ENCODE measurements around the gene SSTR1.

The SSTR1 gene

DNA sequence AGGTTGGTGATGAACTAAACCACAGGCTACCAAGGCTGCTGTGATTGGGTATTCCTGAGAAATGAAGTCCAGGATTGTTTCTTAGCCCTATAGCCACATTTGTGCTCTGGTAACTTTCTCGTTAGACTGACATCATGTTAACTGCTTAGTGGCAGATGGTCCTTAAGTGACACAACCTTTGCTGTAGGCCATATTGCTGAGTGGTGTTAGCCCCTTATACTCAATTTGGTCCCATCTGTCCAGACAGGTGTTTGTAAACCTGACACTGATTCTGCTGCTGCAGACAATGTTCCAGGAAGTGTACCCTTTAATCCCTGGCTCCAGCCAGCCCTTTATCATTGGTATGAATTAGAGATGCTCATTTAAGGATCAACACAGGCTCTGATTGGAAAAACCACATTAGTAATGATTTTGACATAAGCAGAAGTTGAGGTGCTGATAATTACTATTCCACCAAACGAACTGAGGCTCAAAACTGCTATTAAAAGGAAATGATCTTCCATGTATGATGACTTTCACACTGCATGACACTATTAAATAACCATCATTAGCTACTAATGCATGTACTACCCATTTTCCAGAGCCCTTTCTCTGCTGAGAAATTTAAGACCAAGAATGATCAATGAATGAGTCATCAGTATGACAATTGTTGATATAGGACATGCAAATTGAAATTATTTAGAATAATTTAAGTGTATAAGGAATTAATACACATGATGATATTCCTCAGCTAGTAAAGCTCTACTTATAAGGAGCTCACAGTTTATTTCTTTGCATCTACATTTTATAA, 3.6 kb upstream of the SSTR1 start:
- peak; percentile 70 for DNase-seq

DNA sequence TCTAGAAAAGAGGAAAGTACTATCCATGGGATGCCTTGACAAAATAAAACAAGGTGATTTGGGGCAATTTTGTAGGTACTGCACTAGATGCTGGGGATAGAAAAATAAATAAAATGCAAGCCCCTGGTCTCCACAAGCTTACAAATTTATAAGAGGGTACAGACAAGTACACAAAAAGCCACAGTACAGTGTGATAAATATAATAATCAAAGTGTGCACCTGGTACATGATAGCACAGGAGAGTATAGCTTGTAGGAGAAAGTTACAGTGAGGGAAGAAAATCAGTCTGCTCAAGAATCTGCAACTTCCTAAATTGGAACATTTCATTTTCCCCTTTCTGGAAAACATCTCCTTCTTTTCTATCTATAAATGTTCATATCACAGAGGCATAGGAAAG, 3.0 kb upstream of the SSTR1 start:
- DNase-seq, result no peak

- no peak for DNase-seq
These were observed 2.4 kb upstream of the SSTR1 start for GRCh38 chr14:38205119-38205813.

- DNase-seq, result no peak
These were observed 1.6 kb upstream of the SSTR1 start for GRCh38 chr14:38205949-38206665.

DNA sequence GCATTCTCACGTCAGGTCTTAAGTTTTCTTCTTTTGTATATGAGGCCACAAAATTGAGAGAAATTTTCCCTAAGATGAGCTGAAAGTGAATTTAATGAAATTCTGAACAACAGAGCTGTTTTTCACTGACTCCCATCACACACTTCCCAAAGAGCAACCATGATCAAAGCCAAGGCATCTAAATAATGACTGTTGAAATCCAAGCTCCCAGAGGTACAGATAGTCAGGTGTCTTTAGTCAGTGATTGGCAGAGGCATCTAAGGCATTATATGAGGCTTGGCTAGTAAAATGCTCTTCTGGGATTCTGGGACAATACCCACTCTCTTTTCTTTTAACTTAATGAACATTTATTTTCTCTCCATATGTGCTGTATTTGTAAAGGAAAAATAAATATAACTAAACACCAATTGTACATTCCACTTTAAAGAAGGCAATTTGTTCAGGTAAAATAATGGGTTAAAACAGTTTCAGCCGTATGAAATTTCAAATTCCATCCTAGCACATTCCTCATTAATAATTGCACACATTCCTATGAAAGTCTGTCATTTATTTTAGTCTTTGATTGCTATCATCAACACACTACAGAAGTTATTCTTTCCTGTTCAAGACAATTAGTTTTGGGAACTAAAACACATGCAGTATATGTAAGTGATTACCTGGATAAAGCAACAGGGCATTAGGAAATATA, 871 bp upstream of the SSTR1 start:
- DNase-seq, result no peak

DNA sequence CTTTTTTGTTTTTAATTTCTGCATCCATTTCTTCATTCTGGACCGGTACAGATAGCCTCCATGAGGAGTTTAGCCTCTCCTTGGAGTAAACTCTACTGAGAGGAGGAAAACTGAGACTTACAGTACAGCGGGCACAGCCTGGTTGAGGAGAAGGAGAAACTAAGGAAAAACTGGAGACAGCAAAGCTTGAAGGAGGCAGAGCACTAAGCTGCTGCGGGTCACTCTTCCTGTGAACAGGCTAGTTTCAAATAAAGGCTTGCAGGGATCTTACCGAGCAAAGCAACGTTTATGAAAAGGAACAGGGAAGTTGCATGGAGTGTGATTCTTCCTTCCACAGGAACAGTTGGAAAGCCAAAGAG, 348 bp upstream of the SSTR1 start:
- DNase-seq, result no peak

DNA sequence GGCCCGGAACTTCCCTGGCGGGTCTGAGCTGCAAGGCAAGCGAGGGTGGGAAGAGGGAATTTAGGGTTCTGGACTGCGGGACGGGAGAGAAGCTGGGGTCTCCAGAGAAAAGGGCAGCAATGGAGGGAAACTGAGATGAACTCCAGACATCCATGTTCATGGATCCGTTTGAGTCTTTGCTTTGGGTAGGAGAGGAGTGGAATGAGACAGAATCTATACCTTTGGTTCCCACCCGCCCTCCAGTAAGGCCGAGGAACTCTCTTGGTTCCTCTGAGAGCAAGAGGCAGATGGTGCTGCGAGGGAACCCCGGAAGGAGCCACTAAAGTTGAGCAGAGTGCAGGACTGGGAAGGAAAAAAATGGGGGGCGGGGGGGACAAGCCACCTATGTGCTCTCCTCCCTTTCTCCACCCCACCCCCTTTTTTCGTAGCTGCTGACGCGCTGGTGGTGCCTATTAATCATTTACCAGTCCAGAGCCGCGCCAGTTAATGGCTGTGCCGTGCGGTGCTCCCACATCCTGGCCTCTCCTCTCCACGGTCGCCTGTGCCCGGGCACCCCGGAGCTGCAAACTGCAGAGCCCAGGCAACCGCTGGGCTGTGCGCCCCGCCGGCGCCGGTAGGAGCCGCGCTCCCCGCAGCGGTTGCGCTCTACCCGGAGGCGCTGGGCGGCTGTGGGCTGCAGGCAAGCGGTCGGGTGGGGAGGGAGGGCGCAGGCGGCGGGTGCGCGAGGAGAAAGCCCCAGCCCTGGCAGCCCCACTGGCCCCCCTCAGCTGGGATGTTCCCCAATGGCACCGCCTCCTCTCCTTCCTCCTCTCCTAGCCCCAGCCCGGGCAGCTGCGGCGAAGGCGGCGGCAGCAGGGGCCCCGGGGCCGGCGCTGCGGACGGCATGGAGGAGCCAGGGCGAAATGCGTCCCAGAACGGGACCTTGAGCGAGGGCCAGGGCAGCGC, 1.2 kb downstream of the SSTR1 start:
- peak; percentile 66 for DNase-seq

DNA sequence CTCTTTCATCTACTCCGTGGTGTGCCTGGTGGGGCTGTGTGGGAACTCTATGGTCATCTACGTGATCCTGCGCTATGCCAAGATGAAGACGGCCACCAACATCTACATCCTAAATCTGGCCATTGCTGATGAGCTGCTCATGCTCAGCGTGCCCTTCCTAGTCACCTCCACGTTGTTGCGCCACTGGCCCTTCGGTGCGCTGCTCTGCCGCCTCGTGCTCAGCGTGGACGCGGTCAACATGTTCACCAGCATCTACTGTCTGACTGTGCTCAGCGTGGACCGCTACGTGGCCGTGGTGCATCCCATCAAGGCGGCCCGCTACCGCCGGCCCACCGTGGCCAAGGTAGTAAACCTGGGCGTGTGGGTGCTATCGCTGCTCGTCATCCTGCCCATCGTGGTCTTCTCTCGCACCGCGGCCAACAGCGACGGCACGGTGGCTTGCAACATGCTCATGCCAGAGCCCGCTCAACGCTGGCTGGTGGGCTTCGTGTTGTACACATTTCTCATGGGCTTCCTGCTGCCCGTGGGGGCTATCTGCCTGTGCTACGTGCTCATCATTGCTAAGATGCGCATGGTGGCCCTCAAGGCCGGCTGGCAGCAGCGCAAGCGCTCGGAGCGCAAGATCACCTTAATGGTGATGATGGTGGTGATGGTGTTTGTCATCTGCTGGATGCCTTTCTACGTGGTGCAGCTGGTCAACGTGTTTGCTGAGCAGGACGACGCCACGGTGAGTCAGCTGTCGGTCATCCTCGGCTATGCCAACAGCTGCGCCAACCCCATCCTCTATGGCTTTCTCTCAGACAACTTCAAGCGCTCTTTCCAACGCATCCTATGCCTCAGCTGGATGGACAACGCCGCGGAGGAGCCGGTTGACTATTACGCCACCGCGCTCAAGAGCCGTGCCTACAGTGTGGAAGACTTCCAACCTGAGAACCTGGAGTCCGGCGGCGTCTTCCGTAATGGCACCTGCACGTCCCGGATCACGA, 2.2 kb downstream of the SSTR1 start:
- no peak for DNase-seq

- DNase-seq, result no peak
These were observed 3.0 kb downstream of the SSTR1 start for GRCh38 chr14:38210587-38211216.

GRCh38 chr14:38211255-38211735, 3.6 kb downstream of the SSTR1 start:
- no peak for DNase-seq

GRCh38 chr14:38212111-38212510, 4.4 kb downstream of the SSTR1 start:
- no peak for DNase-seq

GRCh38 chr14:38213001-38213400, 5.3 kb downstream of the SSTR1 start:
- DNase-seq, result no peak

GRCh38 chr14:38217553-38217952, 9.8 kb downstream of the SSTR1 start:
- no peak for DNase-seq

- DNase-seq, result no peak
These were observed 13.4 kb downstream of the SSTR1 start for GRCh38 chr14:38221077-38221476.

- no peak for DNase-seq
These were observed 16.6 kb downstream of the SSTR1 start for GRCh38 chr14:38224338-38224737.

DNA sequence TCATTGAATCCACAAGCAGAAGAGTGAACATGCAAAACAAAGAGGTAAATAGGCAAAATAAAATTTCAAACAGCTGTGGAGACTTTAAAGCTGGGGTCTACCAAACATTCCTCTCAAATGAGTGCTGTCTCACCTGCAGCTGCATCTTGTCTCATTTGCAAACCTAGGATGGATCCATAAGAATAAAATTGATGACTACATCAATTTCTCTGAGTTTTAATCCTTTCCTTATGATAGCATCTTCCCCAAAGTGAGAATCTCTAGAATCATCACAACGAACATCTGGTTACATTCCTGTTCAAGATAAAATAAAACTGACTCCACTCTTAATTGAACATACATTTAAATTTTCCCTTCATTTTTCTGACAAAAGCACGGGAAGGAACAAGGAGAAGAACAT, 18.2 kb downstream of the SSTR1 start:
- no peak for DNase-seq

DNA sequence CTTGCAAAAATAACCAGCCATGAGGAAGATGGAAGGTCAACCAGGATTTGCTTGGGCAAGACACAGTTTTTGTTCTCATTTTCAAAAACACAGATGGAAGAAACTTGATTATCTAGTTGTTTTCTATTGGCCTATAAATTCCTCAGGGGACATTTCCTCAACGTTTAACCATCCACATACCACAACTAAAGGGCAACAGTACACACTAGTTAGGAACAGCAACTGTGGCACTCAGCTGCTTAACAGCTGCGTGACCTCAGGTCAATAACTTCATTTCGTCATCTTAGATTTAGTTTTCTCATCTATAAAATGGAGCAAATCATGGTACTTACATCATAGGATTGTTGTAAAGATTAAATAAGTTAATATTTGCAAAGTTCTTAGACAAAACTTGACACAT, 18.7 kb downstream of the SSTR1 start:
- no peak for DNase-seq

GRCh38 chr14:38233218-38233617, 25.5 kb downstream of the SSTR1 start:
- DNase-seq, result no peak

- DNase-seq, result no peak
These were observed 30.6 kb downstream of the SSTR1 start for GRCh38 chr14:38238332-38238731.

DNA sequence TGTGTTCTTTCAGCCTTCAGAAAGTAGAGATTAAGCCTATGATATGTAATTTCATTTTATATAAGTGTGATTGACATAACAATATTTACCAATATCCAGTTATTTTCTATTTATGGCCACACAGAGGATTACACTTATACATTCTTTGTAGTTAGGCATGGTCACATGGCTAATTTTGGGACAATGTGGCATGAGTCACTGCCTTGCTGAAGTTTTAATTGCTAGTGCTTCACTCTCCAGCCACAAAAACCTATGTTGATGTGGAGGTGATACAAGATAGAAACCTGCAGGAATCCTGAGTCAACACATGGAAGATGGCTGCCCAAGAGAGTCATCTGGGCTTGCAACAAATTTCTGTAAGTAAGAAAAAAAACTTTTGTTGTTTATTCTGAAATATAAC, 31.2 kb downstream of the SSTR1 start:
- no peak for DNase-seq
